A673 (cell line): ENCODE measurements around the gene RIT2. TPM values are rescaled to one million over a fixed set of nuclear protein-coding genes. Genes with fewer than 3 reads are reported as not detected.

Experiments used
- BruUV-seq: library from RNA; stranded (reverse); fragments of 400-500 nt; replicated peaks from 2 replicates; lab custom pipeline; 2021; lab: Mats Ljungman, UMichigan
- CTCF ChIA-PET: fragments of 300-600 bp; sonication (Branson Sonifier 250); formaldehyde crosslinking; loops from one replicate; lab custom pipeline; 2022; ENCODE audit warnings: antibody characterized with exemption; lab: Charles Lee
- POLR2A ChIA-PET: fragments of 300-600 bp; sonication (Branson Sonifier 250); formaldehyde crosslinking; loops from one replicate; lab custom pipeline; 2022; ENCODE audit warnings: antibody characterized with exemption; ENCODE audit not compliant: low non-redundant PET; lab: Charles Lee
- DNase-seq: peaks from one replicate; pipeline ENCODE4 v3.0.0-alpha.2; 2015; ENCODE audit warnings: low spot score
- H3K27ac ChIP-seq: fragments of 200-600 bp; sonication (generic); 2 replicates; pipeline ENCODE4 v1.5.1; 2016; ENCODE audit warnings: mixed run types, low read depth, mild to moderate bottlenecking, mixed read lengths, antibody characterized with exemption, low read length; ENCODE audit not compliant: poor library complexity, severe bottlenecking
- H3K27me3 ChIP-seq: fragments of 200-600 bp; sonication (generic); replicated peaks from 2 replicates; pipeline ENCODE4 v1.6.1; 2017; ENCODE audit warnings: mixed run types, low read depth, mild to moderate bottlenecking, mixed read lengths, antibody characterized with exemption, low read length; ENCODE audit not compliant: insufficient read depth, poor library complexity
- H3K36me3 ChIP-seq: fragments of 200-600 bp; sonication (generic); 2 replicates; pipeline ENCODE4 v1.6.1; 2016; ENCODE audit warnings: mixed run types, mild to moderate bottlenecking, mixed read lengths, antibody characterized with exemption, low read length; ENCODE audit not compliant: insufficient read depth, poor library complexity, severe bottlenecking
- H3K4me1 ChIP-seq: fragments of 200-600 bp; sonication (generic); 2 replicates; pipeline ENCODE4 v1.6.1; 2017; ENCODE audit warnings: mixed run types, mild to moderate bottlenecking, mixed read lengths, antibody characterized with exemption, low read length; ENCODE audit not compliant: insufficient read depth, poor library complexity, severe bottlenecking
- H3K4me3 ChIP-seq: fragments of 200-600 bp; sonication (generic); 2 replicates; pipeline ENCODE4 v1.5.1; 2016; ENCODE audit warnings: low read depth, mixed run types, mild to moderate bottlenecking, mixed read lengths, low read length; ENCODE audit not compliant: poor library complexity, severe bottlenecking
- H3K9me3 ChIP-seq: fragments of 200-600 bp; sonication (generic); 2 replicates; pipeline ENCODE4 v1.6.1; 2016; ENCODE audit warnings: mixed run types, low read depth, mild to moderate bottlenecking, mixed read lengths, antibody characterized with exemption, low read length; ENCODE audit not compliant: poor library complexity, severe bottlenecking
- CTCF ChIP-seq: fragments of 300-800, 200-600 bp; sonication (generic); conservative IDR thresholded peaks from 2 replicates; pipeline ENCODE4 v1.5.1; 2017; ENCODE audit warnings: low read depth, mild to moderate bottlenecking, antibody characterized with exemption, low read length, moderate library complexity, mixed read lengths
- EZH2 ChIP-seq: fragments of 200-600 bp; sonication (generic); IDR thresholded peaks from 2 replicates; pipeline ENCODE4 v1.6.1; 2017; ENCODE audit warnings: borderline replicate concordance, low read depth, mild to moderate bottlenecking, mixed read lengths, antibody characterized with exemption, low read length; ENCODE audit not compliant: poor library complexity, severe bottlenecking
- intact Hi-C: fragments of 100-400 bp; cut with micrococcal nuclease; formaldehyde crosslinking; loops from one replicate; pipeline ENCODE4 v1.10.0; 2022; ENCODE audit not compliant: unreplicated experiment
- total RNA-seq: library from RNA; stranded (reverse); gene quantifications from 2 replicates; pipeline ENCODE4 v1.2.3, GENCODE V29; 2021

RIT2 gene
- total RNA-seq, 1 experiment from 2014 or later, result not detected

- no peaks in the 10 kb centered on the region for H3K9me3 ChIP-seq
- intact Hi-C loops, result no loop called here
Observed at GRCh38 chr18:43113220-43113895, 2.1 kb downstream of the RIT2 start.

GRCh38 chr18:43108882-43109281, 6.6 kb downstream of the RIT2 start:
- Histone ChIP-seq H3K4me1 (no peaks in the 10 kb centered on the region), H3K27ac (no peak overlapping the region), H3K9me3 (no peaks in the 10 kb centered on the region), H3K4me3 (no peak overlapping the region), H3K36me3 (no peaks in the 10 kb centered on the region), H3K27me3 (peaks cover 6% of the 10 kb centered on the region)
- CTCF ChIA-PET, result no interaction called here
- TF ChIP-seq CTCF (no peak), EZH2 (no peak)
- intact Hi-C loops, result no loop called here
- no peak for DNase-seq
- no TSS peak for BruUV-seq
- POLR2A ChIA-PET, result no interaction called here

More at GRCh38 chr18:43113220-43113895, 2.1 kb downstream of the RIT2 start:
- CTCF ChIA-PET, result no interaction called here
- H3K27me3 ChIP-seq, result peaks cover 44% of the 10 kb centered on the region
- H3K4me3 ChIP-seq, result no peak overlapping the region
- DNase-seq, result no peak
- no peaks in the 10 kb centered on the region for H3K4me1 ChIP-seq
- H3K36me3 ChIP-seq, result no peaks in the 10 kb centered on the region
- TF ChIP-seq CTCF (no peak), EZH2 (no peak)
- POLR2A ChIA-PET, result no interaction called here
- H3K27ac ChIP-seq, result no peak overlapping the region
- no TSS peak for BruUV-seq

- POLR2A ChIA-PET, result no interaction called here
Observed at GRCh38 chr18:43108469-43108868, 7.0 kb downstream of the RIT2 start.

More at GRCh38 chr18:43108469-43108868, 7.0 kb downstream of the RIT2 start:
- TF ChIP-seq CTCF (no peak), EZH2 (no peak)
- Histone ChIP-seq H3K4me1 (no peaks in the 10 kb centered on the region), H3K9me3 (no peaks in the 10 kb centered on the region), H3K27me3 (peaks cover 2% of the 10 kb centered on the region), H3K27ac (no peak overlapping the region), H3K36me3 (no peaks in the 10 kb centered on the region), H3K4me3 (no peak overlapping the region)
- BruUV-seq, result no TSS peak
- CTCF ChIA-PET, result no interaction called here
- intact Hi-C loops, result no loop called here
- DNase-seq, result no peak
